Stimulated activated CD8-positive, alpha-beta memory T cell treated with anti-CD3 and anti-CD28 coated beads, Interleukin-15, amount 100 ng/mL, for 4 hours (primary cell): ENCODE measurements around the gene LDB2.
"Not testable (repeated sequence)": the region's sequence is repeated elsewhere in the genome, so short reads cannot be mapped to it uniquely, and the experiment has no call there.

ENCODE experiments used
- DNase-seq, 2 donors: peaks; one replicate each; pipeline ENCODE4 v3.0.0-alpha.2; 2020; ENCODE audit warnings: low read depth in 2 of 2

The LDB2 gene

DNA sequence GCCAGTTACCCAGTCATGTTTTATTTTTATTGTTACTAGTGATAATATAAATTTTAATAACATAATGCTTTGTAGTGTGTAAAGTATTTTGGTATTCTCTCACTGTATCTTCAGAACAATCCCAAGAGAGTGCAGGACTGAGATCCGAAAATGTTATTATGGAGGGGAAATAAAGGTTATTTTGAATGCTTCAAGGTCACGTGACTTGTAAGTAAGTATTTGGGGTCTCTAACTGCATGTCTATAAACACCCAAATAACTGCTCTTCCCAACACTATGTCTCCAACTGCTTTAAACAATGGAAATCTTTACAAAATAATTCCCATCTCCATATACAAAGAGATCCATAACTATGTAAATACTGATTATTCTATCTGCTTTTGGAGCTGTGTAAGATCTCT lies 302.2 kb downstream of the LDB2 start:
- DNase-seq, result no peak

DNA sequence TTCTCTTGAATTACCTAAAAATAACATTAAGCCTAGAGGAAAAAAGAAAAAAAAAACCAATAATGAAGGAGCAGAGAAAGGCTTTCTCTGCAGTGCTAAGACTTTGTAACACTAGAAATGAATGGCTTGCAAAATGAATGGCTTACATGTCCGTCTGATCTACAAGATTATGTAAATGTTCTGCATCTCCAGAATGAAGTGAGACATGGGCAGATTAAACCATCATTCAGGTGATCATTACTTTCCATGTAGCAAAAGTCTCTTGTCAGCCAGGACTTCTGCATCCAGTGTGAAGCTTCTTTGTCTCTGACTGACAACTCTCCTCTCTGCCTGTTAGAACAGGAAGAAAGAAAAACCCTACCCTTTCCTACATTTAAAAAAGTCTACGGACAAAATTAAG lies 304.3 kb downstream of the LDB2 start:
- no peak for DNase-seq

DNA sequence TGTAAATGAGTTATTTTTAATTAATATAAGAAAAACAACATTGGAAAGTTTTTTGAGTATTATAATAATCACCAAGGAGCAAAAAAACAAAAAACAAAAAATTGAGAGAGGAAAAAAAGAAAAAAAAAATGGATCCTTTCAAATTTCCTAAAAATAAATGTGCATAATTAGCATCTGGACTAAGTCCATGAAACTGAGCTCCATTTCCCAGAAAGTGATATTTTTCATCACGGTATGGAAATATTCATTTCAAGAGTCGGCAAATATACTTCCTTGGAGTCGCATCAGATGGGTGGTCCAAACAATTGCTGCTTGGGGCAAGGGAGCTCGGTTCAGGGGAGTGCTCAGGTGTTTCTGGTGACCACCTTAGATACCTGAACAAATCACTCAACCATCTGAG lies 305.1 kb downstream of the LDB2 start:
- DNase-seq, result no peak

DNA sequence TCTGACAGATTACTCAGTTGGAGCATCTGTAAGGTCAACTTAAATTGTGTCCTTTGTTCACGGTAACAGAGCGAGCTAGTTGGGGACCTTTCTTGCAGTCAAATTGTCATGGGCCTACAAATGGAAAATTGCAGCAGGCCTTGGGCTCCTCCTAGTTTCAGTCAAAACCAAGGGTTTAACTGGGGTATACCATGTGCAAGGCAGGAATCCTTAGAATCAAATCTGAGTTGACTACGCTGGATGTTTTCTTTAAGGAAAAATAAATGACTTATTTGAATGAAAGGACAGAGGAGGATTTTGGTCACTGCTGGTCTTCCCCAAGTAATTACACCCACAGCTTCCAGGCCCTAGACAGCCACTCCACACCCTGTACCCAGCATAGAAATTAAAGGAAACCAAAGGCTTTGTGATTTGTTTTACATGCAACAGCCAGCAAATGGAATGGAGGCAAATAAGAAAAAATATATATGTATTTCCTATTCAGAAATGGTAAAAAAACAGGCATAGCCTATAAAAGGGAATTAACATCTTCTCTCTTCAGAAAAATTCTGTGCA lies 307.1 kb downstream of the LDB2 start:
- no peak for DNase-seq

DNA sequence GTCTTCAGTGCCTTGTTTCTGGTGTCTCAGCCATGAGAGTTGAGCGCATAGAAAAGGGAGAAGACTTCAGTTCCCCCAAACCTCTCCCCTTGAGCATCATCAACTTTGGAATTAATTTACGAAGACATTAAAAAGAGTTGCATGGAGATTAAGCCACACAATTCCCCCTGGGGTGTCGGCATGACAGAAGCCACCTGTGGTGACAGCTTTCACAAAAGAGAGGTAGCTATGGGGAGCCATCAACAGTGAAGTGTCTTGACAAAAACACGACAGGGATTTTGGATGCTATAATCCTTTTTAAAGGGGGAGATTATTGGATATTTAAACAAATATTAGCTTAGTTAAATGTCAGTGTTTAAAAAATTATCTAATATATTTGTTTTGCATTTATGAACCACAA lies 307.6 kb downstream of the LDB2 start:
- no peak for DNase-seq

DNA sequence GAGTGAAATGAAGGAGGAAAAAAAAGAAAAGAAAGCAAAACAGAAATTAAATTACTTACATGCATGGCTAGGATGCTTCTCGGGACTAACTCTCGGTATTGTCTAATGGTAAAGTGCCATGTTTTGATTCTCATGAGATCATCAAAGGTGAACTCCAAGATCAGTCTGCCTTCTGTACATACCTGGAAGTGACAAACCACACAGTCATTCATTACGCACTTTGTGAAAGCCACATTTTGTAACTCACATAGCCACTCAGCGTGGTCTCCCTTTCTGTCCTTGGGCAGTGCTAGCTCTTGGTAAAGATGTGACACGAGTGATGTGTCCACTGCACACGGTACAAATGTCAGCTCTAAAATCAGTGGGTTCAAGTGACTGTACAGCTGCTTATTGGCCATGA lies 309.8 kb downstream of the LDB2 start:
- no peak for DNase-seq

DNA sequence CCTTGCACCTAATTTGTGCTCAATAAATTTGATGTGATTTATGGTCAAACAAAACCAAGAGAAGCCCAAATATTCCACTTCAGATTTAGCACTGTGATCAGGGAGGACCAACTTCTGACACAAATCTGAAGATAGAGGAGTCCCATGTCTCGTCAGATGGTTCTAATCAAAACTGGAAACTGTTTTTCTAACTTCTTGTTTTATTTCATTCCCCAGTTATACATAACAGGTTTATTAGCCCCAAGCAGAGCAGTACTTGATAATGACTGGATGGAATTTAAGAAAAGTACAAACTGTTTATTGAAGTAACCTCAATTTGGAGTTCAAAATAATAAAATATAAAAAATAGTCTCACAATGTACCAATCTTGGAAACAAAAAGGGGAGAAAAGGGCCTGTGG lies 310.3 kb downstream of the LDB2 start:
- DNase-seq, result no peak

DNA sequence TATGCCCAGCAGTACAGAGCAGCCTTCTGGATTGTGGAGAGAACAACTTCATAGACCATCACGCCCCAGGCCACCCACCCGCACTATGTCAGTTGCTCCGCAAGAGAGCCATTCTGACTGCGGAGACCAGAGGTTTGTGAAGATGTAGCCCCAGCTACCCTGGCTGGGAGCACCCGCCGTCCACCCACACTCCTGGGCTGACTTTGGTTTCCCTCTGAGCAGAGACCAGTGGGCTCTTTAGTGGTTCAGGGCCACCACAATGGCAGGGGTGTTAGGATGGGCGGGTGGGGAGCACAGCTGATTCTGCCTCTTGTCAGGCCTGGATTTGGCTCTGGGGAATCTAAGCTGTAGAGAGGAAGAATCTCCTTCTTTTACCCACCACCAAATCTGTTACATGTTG lies 313.4 kb downstream of the LDB2 start:
- no peak for DNase-seq

DNA sequence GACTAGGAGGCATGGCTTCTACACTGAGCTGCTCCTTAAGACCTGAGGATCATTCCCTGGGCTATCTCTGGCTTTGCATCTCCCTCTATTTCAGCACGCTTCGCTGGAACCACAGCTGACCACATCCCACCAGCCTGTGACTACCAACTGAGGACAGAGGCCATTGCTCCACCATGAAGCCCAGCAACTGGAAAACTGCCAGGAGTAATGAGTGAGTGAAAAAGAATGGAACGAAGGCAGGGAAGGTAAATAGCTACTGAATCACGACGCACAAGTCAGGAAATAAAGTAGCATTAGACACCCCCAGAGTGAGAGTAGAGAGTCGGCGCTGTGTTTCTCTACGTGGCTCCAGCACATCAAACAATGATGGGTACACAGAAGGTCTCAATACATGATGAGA lies 314.7 kb downstream of the LDB2 start:
- DNase-seq, result no peak

DNA sequence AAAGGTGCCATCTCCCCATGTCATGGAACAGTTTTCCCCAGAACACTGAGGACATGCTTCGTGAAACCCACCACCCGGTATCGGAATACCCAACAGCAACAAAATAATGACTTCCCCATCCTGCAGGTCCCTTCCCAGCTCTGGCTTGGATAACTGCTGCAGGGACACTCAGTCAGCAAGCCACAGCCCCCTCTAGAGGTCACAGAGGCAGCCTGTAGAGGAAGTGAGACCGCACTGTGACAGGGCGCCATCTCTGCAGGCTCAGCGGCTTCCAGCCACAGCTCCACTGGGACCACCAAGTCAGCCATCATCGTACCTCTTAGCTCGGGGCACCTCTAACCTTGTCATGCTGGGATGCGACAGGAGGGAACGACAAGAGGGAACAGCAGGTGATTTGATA lies 315.9 kb downstream of the LDB2 start:
- DNase-seq, result no peak

DNA sequence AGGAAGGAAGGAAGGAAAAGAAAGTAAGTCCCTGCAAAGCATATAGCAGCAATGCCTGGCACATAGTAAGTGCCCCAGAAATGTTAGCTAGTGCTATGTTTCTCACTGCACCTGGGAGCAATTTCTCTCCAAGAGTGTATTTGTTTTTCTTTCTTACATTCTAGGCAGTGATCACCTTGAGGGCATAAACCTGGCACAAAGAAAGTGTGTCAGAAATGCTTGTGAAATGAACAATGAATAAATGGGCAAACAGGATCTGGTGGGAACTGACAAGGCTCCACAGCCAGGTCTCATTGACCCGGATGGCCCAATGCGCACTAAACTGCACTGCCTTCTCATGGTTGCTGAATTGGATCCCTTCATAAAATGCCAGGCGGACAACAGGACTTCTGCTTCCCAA lies 316.4 kb downstream of the LDB2 start:
- DNase-seq, result no peak

DNA sequence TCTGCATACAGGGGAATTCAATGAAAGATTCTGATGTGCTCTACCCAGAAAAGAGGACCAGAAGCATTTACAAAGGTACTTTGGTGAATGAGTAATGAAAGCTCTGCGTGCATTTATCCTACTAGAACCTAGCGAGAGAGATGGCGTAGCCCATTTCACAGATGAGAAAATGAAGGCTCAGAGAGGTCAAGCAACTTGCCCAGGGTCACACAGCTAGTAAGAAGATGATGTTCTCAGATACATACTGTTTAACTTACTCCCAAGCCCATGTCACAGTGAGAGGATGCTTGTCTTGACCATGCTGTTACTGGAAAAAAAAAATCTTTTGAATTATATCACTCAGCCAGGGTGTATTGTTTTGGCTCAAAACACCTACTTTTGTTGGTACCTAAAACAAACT lies 317.3 kb downstream of the LDB2 start:
- DNase-seq, result no peak

DNA sequence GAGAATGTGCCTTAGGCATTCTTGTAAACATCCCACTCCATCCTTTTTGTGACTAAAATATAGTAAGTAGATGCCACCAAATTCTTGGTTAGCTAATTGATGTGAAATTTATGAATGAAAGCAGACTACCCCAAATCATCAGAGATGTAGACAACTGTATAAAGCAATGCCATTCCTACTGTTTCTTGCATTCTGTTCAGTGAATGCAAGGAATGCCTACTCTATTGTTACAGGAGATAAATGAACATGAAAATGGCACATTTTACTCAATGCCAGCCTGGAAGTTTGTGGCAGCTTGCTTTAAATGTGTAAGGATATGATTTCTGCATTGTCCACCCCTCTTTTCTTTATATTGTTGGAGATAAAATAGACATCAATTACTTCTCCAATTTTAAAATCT lies 317.9 kb downstream of the LDB2 start:
- DNase-seq, result no peak

DNA sequence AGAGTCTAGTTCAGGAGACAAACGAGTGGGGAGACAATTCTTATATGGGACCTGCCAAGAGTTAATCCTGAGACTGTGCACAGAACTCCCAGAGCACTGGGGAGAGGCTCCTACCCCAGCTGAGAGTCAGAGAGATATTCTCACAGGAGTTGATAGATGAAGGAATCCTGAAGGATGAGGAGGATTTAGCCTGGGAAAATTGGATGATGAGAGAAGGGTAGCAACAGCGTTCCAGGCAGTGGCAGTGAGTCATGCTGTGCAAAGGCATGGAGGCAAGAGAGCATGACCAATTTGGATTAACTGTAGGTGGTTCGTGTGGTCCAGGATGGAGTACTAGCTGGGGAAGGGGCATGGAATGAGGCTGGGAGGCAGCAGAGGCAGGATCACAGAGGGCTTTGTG lies 318.6 kb downstream of the LDB2 start:
- DNase-seq, result no peak

DNA sequence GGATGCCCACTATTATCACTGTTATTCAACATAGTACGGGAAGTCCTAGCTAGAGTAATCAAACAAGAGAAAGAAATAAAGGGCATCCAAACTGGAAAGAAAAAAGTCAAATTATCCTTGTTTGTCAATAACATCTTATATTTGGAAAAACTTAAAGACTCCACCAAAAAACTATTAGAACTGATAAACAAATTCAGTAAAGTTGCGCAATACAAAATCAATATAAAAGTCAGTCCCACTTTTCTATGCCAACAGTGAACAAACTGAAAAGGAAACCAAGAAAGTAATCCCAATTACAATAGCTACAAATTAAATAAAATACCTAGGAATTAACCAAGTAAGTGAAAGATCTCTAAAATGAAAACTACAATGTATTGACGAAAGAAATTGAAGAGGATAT lies 321.3 kb downstream of the LDB2 start:
- no peak for DNase-seq

DNA sequence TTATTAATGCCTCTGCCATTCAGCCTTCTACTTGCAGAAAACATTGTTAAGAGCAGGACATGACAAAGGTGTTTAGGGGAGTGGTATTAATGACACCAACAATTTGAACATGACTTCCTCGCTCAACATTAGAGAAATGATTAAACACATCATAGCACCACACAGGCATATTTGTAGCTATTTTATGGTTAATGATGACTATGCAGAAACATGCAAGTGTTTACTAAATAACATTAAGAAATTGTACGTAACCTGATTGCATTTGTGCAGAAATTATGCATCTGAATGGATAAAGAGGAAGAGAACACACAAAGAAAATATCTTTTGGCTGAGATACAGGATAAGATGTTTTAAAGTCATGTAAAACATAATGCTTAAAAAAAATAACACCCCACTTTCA lies 323.5 kb downstream of the LDB2 start:
- DNase-seq, result no peak

DNA sequence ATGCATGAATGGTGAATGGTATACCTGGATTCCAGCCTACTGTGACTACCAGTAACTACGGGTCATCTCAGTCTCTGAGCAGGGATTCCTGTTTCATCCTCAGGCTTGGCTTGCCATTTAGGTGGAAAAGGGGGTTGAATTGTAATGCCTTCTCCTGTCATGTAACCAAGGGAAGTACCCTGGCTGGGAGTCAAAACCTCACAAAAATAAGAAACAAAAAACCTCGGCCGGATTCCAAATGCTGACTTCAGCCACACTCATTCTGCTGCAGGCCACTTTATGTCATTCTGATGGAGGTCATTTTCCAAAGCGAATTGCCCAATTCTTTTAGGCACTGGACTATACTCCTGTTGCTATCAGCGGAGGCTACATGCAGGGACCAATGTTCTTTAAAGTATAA lies 324.7 kb downstream of the LDB2 start:
- DNase-seq, result no peak

DNA sequence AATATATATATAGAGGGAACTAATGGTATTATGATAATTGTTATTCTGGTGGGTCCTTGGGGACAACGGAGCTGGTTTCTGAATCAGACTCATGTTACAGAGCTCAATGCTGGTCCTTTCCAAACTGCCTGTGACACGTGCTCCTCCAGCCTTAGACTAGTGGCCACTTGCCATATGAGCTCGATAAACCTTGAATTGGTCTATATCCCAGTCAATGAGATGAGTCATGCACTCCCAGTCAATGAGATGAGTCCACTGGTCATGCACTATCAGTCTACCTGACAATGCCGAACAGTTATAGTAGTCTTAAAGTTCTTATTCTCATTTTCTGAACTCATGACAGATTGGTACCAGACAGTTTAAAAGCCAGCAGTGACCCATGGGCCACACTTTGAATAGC lies 325.2 kb downstream of the LDB2 start:
- no peak for DNase-seq

DNA sequence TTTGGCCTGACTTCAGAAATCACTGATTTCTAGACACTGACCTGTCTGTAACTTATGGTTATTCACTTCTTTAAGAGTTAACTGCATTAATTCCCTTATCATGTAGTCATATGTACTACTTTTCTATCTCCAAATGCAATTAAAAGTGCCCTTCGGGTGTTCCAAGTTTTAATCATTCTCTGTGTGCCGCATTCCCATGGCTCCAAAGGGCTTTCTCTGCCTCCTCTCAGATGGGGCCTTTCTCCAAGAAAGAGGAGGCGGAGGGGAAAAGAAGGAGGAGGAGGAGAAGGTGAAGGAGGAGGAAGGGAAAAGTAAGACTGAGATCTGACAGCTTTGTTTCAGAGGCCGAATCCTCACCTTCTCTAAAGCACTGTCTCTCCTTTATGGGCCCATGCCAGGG lies 325.8 kb downstream of the LDB2 start:
- DNase-seq, result no peak

DNA sequence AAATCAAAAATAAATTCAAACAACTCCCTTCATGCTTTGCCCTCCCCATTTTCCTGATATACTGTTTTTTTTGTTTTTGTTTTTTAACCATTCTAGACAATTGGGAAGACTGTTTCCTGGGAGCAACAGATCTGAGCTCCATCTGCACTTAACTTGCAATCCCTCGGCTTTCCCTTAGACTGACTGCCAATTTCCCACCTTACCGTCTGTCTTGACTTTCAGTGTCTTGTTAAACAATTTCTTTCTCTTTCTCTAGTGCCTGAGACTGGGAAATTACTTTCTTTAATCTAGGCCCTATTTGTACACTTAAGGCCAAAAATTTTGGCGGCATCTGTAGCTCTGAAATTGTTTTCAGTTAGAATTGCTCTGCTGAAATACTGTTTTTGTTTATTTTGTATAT lies 326.3 kb downstream of the LDB2 start:
- no peak for DNase-seq

DNA sequence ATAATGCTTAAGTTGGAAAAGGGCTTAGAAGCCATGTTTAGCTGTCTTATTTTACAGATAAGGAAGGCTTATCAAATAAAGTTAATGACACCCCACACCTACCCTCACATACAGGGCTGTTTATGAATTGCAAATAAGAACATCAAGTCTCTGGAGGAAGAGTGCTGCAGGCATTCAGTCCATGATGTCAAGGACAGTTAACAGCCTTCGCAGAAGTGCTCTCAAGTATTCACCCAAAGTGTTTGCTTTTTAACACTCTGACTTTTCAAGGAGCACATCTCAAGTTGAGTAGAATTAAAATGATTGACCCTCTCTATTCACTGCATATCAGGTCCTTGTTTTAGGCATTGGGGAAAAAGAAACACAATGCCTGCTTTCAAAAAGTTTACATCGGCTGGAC lies 328.7 kb downstream of the LDB2 start:
- no peak for DNase-seq

DNA sequence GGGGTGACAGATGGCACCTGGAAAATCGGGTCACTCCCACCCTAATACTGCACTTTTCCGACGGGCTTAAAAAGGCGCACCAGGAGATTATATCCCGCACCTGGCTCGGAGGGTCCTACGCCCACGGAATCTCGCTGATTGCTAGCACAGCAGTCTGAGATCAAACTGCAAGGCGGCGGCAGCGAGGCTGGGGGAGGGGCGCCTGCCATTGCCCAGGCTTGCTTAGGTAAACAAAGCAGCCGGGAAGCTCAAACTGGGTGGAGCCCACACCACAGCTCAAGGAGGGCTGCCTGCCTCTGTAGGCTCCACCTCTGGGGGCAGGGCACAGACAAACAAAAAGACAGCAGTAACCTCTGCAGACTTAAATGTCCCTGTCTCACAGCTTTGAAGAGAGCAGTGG lies 341.1 kb downstream of the LDB2 start:
- DNase-seq, result not testable (repeated sequence)

DNA sequence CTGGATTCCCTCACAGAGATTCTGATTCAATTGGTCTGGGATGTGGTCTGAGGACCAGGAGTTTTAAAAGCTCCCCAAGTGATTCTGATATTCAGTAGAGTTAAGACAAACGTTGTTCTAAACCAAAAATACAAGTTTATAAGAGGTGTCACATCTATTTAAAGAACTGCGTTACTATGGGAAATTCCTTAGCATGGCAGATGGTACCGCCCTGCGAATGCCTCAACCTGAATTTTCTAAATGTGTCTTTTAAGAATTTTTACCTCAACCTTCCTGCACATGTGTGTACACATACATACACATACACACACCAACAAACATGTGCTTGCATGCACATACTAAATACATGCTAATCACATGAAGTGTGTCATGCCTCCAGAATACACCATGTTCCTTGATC lies 343.3 kb downstream of the LDB2 start:
- no peak for DNase-seq

DNA sequence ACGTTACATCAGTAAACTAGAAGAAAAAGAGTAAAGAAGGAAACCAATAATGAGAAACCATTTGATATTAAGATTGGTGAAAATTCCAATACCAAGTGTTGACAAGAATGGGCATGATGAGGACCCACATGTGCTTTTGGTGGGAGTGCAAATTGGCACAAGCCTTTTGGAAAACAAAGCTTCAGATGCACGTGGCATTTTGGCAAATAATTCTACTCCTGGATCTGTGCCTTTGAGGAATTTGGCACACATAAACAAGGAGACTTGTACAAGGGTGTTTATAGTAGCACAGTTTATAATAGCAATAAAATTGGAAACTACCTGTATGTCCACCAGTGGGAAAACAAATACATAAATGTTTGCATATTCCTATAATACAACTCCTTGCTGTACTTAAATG lies 347.9 kb downstream of the LDB2 start:
- no peak for DNase-seq

DNA sequence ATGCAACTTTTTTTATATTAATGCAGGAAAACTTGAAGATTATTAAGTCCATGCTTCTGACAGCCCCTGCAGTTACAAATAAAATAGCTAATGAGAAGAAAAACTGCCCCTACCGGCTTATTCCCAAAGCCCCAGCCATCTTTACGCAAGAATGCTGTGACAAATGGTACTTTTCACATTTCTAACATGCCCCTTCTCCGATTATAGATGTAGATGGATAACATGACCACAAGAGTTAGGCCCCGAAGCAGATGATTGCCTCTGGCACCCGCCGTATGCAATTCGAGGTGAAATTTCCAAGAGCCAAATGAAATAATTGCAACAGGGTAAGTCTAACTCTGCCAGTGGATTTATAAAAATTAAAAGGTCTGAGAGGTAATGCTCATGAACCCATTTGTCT lies 352.8 kb downstream of the LDB2 start:
- DNase-seq, result no peak
